Activated CD4-positive, alpha-beta T cell treated with anti-CD3 and anti-CD28 coated beads, Interleukin-2, Interleukin-4, amounts not matched to agents 100 ng/mL and 50 ng/mL, durations not matched to agents 16 hours and 8 hours (primary cell): ENCODE measurements around the gene SNAP47.

Experiments used
- DNase-seq: peaks from one replicate; pipeline ENCODE4 v3.0.0-alpha.2; 2020; ENCODE audit warnings: low spot score

Gene SNAP47

DNA sequence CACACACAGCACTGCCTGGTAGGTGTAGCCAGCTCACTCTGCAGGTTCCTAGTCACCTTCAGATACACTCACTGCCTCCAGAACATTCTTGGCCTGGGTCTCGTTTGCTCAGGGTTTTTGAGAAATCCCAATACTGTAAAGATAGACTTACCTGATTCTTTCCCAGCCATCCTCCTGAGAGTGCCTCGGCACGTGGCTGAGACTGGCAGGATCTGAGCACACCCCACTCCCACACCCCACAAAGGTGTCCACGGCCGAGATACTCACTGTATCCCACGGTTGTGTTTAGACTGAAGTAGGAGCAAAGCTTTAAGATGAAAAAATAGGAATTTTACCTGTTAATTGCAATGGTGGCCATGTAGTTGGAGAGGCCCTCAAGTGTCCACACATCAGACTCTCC is 33.4 kb downstream of the SNAP47 start:
- DNase-seq = no peak

DNA sequence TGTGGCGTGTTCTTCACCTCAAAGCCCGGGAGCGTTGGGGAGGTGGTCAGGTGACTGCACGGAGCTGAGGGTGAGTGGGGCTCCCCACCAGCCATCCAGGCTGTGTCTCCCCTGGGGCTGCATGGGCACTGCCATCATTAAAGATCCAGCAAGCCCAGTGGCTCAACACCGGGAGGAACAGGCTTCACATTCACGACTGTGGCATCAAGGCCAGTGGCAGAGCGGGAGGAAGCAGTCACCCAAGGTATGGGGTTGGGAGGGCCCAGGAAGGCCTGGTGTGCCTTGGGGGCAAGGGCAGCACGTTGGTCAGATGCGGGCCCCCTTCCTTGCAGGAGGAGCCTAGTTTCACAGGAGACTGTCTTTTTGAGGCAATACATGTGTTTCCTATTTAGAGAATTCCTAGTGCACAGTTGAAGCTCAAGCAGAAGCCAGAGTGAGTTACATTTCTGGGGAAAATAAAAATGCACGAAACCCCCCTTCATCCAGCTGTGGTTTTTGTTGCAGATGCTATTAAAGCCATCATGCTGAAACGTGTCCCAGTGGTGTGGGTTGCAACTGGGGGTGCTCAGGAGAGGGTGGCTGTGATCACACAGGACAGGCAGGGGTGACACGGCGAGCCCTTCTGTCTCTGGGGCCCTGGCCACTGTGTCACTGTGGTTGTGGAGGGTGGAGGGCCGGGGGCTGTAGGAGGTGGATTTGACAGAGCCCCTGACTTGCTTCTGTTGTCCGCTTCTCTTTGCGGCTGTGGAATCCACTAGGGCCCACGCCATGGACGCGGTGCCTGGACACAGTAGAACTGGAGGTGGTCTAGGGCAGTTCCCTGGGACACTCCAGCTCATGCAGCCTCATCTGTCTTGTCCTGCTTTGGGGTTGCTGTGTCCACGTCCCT is 34.1 kb downstream of the SNAP47 start:
- DNase-seq = no peak

DNA sequence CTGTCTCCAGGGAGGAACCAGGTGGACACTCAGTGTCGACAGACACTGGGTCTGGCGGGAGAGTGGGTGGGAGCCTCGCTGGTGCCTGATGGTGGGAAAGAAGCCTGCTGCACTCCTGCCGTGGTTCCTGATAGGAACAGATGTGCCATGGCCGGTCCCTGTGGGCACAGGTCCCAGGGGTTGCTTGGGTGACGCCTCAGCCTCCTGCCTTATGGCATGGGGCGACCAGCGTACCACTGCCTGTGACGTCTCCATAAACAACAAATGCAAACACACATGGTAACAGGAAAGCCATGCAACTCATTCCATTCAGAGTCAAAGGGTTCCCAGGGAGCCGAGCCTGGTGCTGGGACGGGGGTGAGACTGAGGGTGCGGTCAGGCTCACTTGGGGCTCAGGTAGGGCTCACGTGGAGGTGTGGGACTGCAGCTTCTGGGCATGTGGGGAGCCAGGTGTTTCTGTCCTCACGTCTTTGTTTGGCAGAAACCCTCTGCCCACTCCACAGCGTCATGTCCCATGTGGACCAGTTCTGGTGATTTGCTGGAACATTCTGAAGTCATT is 34.8 kb downstream of the SNAP47 start:
- DNase-seq = no peak

DNA sequence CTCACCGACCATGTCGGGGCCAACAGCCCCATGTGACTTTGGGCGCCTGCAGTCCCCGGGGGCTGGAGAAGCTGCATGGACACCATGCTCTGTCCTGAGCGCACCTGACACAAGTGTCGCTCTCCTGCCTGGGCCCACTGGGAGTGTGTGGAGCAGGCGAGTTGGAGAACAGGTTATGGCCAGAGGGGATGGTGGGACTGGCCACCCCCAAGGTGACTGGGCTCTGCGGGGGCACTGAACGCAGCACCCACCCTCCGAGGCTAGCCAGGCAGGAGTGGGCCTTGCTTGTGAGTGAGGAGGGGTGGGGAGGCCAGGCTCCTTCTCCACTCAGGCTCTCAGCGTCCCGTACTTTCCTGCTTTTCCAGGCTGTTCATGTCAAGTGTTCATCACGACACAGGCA is 35.6 kb downstream of the SNAP47 start:
- DNase-seq = no peak

DNA sequence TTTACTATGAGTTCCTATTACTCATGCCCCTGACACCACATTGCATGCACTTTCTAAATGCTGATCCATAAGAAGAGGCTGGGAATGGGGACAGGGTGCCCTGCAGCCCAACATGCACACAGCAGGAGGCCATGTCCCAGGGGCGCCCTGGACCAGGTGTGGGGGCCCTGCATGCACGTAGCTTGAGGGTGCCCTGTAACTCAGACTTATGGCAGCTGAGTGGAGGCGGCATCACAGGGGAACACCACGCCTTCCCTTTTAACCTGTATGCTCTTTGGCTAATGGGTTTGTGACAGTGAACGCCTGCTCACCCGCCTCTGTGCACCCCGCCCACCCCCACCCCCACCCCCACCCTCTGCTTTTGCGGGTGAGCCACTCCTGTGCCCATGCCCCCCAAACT is 36.1 kb downstream of the SNAP47 start:
- DNase-seq = no peak

DNA sequence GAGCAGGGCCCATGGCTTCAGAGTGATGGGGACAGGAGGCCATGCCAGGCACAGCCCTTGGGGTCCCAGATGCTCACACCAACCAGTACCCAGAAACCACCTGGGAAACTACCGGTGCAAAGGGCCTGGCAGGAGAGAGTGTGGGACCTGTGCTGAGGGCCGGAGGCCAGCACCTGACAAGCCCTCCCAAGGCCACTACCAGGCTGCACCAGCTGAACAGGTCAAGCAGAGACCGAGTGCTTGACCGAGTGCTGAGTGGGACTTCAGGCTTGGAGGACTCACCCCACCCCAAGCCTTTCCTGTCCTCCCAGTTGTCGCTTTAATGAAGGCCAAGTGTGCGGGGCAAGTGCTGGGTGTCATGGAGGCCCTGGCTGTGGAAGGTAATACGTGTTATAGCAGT is 36.5 kb downstream of the SNAP47 start:
- DNase-seq = no peak

DNA sequence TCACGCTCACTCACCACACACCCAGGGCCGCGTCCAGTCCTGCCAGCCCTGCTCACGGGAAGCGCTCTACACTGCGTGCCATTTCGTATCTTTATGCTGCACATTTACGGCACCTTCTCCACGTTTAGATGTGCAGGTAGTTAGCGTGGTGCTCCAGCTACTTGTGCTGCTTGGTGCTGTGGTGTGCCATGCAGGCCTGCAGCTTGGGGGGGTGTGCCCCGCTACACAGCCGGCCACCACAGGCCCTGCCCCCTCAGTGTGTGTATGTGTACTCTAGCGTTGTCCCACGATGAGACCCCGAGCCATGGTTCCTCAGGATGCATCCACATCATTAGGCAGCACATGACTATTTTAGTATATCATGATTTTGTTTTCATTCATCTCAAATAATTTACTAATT is 38.3 kb downstream of the SNAP47 start:
- DNase-seq = no peak

DNA sequence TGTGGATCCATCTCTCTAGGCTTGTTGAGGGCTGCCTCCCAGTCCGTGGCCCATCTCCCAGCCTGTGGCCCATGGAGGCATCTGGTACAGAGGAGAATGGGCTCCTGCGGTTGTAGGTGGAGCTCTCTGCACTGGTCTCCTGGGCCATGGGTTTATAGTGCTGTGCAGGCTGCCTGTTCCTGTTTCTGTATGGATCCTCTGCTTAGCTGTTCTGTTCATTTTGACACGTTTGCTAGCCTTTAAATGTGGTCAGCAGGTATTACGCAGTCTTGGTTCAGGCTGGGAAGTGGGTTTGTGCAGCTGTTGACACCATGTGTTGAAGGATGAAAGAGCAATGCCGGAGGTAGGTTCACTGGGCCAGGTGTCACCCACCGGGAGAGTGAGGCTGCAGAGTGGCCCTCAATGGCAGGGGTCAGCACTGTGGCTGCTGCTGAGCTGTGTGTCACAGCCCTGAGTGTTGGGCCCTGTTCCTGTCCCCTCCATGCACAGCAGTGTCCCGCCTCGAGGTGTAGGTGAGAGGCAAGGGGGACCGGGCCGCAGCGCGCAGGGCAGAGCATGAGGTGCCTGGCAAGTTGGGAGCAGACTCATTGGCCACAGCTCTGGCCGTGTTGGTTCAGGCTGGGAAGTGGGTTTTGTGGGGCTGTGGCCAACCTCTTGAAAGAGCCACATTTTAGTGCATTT is 39.0 kb downstream of the SNAP47 start:
- no peak for DNase-seq

DNA sequence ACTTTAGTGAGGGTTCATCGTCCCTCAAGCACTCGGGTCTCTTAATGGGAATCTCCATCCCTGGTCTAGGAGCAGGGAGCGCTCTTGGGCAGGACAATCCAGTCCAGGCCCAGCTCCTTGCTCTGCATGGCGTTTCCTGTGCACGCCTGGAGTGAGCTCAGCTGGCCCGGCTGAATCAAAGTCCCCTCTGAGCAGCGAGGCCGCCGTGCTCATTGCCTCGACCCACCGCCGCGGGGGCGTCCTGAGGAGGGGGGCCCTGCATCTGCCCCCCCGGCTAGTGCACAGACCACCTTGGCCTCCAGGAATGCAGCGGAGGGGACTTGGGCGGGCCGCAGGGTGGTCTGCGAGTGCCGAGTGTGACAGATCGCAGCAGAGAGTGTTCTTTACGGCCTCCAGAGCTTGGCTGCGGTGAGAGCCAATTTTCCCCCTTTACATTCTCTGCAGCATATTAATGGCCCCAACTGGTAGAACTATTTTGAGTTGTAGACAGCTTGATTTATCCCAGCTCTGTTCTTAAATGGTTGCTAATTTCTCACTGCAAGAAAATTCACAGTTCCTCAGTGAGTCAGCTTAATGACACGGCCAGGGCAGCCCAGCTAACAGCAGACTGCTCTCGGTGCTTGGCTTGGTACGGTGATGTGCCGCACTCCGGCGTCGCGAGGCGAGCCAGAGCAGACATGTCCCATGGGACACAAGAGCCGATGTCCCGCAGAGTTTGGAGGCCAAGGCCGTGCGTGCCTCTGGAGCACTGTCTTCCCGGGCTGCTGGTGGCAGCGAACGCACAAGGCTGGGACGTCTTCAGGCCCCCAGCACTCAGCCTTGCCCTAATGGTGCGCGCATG is 39.8 kb downstream of the SNAP47 start:
- DNase-seq = no peak

DNA sequence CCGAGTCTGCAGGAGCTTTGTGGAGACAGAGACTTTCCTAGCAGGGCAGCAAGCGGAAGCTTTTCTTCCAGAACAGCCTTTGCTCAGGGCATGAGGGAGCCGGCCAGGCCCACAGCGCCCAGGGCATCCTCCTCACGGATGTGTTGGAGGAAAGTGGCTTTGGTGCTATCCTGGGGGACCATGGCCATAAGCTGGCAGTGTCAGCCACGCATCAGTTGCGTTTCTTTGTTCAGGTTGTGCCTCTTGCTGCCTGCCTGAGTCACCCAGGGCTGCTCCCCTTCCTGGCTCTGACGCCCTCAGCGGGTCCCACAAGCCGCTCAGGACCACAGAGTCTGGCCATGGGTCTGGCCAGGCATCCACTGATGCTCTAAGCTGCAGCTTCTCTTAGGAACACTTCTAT is 40.6 kb downstream of the SNAP47 start:
- DNase-seq = no peak

DNA sequence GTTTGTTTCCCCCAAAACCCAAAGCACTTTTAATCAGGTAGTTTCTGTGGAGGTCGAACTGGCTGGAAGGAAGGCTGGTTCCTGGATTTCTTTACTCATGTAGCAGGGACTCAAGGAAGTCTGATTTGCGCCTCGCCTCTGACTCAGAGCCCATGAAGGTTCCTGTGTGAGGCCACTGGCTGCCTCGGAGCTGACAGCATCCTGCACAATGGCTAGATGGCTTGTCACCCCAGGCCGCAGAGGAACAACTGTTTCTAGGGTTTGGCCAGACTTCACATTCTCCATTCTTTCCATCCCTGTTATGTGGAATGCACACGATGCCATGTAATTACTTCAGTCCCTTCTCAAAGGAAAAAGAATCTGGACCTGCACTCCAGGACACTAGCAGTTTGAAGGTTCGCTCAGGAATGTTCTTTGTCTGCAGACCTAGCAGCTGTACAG is 41.1 kb downstream of the SNAP47 start:
- DNase-seq = no peak

DNA sequence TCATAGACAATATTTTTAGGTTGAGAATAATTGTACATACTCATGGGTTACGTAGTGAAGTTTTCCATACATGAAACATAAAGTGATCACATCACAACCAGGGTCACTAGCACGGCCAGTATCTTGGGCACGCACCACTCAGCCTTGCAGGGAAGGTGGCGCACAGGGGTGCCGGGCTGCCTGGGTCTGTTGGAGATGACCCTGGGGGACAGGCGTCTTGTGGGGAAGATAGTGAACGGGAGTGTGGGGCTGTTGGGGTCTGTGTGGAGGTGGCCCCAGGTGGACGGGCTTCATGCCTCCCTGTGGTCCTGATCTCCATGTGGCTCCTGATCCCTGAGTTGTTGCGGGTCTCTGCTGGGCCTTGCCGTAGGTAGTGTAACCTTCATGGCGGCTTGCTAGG is 41.9 kb downstream of the SNAP47 start:
- DNase-seq = no peak

DNA sequence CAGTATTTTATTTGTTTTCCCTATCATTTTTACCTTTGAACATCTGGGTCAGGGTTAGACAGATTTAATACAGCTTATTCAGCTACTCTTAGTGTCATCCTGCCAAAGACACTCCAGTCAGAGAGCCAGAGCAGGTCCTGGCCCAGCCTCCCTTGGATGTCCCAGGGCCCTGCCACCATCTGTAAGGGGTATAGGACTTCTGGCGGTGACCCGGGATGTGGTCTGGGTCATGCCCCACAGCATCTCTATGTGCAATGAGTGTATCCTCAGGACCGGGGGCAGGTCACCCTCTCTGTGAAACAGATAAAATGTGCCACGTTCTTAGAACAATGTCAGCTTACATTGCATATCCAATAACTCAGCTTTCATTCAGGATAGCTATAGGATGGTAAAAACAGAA is 42.4 kb downstream of the SNAP47 start:
- DNase-seq = no peak

DNA sequence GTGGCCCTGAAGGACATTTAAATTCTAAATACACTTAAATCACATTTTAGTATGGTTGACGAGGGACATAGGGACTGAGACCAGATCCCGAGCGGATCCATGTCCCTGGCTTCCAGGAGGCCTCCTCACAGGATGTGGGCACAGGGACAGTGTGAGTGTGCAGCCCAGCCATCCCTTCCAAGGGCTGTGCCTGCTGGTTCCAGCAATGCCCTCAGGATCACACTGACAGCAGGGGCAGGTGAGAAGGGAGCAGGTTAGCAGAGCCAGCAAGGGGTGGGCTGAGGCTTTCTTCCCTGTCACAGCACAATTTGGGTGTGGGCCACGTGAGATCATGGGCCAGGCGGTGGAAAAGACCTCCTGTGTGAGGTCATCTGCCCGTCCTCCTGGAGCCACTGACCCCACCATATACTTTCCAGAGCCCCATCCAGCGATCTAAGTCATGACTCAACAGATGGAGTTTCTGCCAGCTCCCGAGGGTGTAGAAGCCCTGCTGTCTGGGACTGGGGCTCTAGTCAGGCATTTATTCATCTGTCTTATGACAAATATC is 43.2 kb downstream of the SNAP47 start:
- no peak for DNase-seq

DNA sequence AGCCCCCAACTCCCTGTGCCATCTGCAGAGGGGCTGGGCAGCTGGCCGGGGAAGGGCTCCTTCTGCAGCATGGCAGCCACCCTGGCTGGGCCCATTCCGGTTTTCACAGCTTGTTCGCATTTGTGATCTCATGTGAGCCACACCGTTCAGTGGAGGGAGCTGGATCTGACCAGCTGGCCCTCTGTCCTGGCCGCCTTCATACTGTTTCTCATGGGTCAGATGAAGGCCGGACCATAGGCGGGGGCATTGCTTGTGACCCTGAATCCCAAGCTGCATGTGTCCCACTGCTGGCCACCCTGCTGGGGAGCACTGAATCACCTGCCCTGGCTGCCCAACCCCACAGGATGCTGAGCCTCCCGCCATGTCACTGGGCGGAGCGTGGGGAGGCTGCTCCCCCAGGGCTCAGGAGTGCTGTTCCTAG is 43.8 kb downstream of the SNAP47 start:
- no peak for DNase-seq

DNA sequence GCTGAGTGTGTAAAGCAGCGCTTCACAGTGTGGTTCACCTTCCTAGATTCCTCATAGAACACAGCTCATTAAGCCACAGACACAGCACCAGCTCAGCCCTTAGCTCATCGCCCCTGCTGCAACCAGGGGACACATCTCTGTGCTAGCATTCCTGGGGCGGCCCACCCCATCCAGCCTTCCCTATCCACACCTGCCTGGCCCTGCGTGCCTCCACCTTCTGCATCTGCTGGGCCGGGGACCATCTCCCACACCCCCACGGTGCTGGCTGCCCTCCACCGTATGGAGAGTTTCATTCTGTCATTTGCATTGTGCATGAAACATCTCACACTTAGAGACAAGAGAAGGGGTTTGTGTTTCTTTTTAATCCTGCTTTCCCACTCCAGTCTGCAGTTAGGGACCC is 44.5 kb downstream of the SNAP47 start:
- no peak for DNase-seq

DNA sequence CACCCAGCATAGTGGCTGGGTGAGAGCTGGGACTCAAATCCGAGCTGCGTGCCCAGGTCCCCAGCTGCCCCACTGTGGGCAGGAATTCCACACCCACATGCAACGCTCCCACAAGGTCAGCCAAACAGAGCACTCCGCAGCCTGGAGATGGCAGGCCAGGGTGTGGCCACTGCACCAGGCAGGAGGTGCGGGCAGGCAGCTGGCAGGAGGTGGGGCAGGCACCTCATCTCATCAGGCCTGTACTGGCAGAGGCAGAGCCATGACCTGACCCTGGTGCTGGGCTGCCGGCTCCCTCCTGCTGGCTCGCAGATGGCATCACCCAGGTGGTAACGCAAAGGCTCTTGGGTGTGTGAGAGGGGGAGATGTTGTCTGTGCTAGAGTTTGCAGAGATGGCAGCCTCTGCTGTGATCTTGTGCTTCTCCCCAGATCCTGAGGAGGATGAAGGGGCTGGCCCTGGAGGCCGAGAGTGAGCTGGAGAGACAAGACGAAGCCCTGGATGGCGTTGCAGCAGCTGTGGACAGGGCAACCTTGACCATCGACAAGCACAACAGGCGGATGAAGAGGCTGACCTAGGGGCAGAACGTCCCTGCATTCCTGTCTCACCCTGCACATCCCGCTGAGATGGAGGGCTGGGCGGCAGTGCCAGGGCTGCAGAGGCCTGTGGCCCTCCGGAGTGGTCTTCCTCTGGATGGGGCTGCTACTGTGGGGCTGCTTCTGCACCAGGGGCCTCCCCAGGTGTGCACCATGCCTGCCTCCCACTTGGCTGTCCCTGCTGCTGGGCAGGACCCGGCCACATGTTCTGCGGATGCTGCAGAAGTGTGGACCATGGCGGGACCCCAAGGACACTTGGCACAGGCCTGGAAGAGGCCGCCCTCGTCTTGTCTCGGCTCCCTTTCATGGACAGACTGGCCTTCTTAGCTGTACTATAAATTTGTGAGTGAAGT is 45.1 kb downstream of the SNAP47 start:
- no peak for DNase-seq

DNA sequence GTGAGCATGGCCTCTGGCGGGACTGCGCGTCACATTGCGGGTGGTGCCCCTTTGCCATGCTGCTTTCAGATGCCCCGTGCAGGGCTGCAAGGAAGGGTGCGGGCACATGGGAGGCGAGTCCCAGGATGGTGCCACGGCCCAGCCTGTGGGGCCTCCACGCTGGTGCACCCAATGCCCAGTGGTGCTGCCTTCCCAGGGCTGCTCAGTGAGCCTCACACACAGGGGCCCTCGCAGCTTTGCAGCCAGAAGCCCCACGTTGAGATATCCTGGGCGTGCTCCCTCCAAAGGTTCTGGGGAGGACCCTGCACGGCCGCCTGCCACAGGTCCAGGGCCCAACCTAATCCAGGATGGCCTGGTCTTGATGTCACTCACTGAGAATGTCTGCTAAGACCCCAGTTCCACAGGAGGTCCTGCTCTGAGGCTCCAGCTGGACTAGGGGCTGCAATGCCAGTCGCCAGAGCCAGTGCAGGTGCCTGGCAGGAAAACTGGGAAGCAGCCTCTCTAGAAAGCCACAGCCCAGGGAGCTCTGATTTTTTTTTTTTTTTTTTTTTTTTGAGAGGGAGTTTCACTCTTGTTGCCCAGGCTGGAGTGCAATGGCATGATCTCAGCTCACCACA is 46.2 kb downstream of the SNAP47 start:
- DNase-seq = no peak

DNA sequence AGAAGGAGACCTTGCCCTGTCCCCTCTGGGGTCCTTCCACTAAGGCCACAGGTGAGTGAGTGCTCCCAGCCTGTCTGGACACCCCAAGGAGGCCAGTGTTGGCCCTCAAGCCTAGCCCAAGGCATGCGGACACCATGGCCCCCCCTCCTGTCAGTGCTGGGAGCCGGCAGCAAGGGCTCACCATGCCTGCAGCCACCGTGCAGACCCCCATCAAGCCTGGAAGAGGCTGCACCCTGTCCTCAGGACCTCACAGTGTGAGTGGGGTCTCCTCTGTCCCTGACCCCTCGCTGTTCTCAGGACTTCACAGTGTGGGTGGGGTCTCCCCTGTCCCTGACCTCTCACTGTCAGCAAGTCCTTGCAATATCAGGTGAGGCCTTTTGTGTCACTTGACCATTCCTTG is 47.0 kb downstream of the SNAP47 start:
- DNase-seq = no peak

DNA sequence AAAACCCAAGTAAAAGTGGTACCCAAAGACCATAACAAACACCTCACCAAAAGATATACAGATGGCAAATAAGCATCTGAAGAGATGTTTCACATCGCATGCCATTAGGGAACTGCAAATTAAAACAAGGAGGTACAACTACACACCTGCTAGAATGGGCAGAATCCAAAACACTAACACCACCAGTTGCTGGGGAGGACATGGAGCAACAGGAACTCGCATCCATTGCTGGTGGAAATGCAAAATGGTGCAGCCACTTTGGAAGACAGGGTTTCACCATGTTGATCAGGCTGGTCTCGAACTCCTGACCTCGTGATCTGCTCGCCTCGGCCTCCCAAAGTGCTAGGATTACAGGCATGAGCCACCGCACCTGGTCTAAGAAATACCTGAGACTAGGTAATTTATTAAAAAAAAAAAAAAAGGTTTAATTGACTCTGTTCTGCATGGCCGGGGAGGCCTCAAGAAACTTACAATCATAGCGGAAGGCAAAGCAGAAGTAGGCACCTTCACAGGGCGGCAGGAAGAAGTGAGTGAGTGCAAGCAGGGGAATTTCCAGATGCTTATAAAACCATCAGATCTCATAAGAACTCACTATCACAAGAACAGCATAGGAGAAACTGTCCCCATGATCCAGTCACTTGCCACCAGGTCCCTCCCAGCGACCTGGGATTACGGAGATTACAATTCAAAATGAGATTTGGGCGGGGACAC is 50.0 kb downstream of the SNAP47 start:
- no peak for DNase-seq
